ENCODE measurements around the gene MACROD2. TPM values are rescaled to one million over a fixed set of nuclear protein-coding genes. Genes with fewer than 3 reads are reported as not detected.

The MACROD2 gene
- total RNA-seq, 1 donor from 2014 or later, result not detected

GRCh38 chr20:15840636-15841301 is 1845.5 kb downstream of the MACROD2 start:
- no peak for DNase-seq (ENCODE audit: low spot score)
- H3K4me1 Mint-ChIP-seq (ENCODE audit: low read depth), result no peaks in the 10 kb centered on the region
- no peak overlapping the region for H3K4me3 Mint-ChIP-seq
- intact Hi-C loops (cut with micrococcal nuclease), result no loop called here
- H3K27ac Mint-ChIP-seq, result no peak overlapping the region
- H3K36me3 Mint-ChIP-seq (ENCODE audit: low read depth), result no peaks in the 10 kb centered on the region
- H3K27me3 Mint-ChIP-seq (ENCODE audit: insufficient read depth), result no peaks in the 10 kb centered on the region
- peaks cover 3% of the 10 kb centered on the region for H3K9me3 Mint-ChIP-seq

- intact Hi-C loops (cut with micrococcal nuclease), result no loop called here
- H3K4me1 Mint-ChIP-seq (ENCODE audit: low read depth), result no peaks in the 10 kb centered on the region
- DNase-seq (ENCODE audit: low spot score), result no peak
- no peak overlapping the region for H3K27ac Mint-ChIP-seq
- no peaks in the 10 kb centered on the region for H3K27me3 Mint-ChIP-seq (ENCODE audit: insufficient read depth)
- H3K36me3 Mint-ChIP-seq (ENCODE audit: low read depth), result no peaks in the 10 kb centered on the region
- no peak overlapping the region for H3K4me3 Mint-ChIP-seq
- peaks cover 6% of the 10 kb centered on the region for H3K9me3 Mint-ChIP-seq
These were observed 1847.6 kb downstream of the MACROD2 start for GRCh38 chr20:15842872-15843271.

GRCh38 chr20:15843777-15844176 is 1848.5 kb downstream of the MACROD2 start:
- Mint-ChIP-seq H3K27me3 (ENCODE audit: insufficient read depth) (no peaks in the 10 kb centered on the region), H3K9me3 (peaks cover 9% of the 10 kb centered on the region), H3K36me3 (ENCODE audit: low read depth) (no peaks in the 10 kb centered on the region)

GRCh38 chr20:15847196-15847784 is 1852.0 kb downstream of the MACROD2 start:
- Mint-ChIP-seq H3K27ac (no peak overlapping the region), H3K4me3 (no peak overlapping the region), H3K36me3 (ENCODE audit: low read depth) (no peaks in the 10 kb centered on the region), H3K4me1 (ENCODE audit: low read depth) (no peaks in the 10 kb centered on the region), H3K27me3 (ENCODE audit: insufficient read depth) (no peaks in the 10 kb centered on the region), H3K9me3 (peaks cover 13% of the 10 kb centered on the region)
- DNase-seq (ENCODE audit: low spot score), result no peak
- intact Hi-C loops (cut with micrococcal nuclease), result no loop called here

More at GRCh38 chr20:15843777-15844176, 1848.5 kb downstream of the MACROD2 start:
- no peak overlapping the region for H3K4me3 Mint-ChIP-seq
- H3K27ac Mint-ChIP-seq, result no peak overlapping the region
- intact Hi-C loops (cut with micrococcal nuclease), result no loop called here
- DNase-seq (ENCODE audit: low spot score), result no peak
- no peaks in the 10 kb centered on the region for H3K4me1 Mint-ChIP-seq (ENCODE audit: low read depth)

- intact Hi-C loops (cut with micrococcal nuclease), result no loop called here
- no peak for DNase-seq (ENCODE audit: low spot score)
- no peak overlapping the region for H3K27ac Mint-ChIP-seq
- no peaks in the 10 kb centered on the region for H3K36me3 Mint-ChIP-seq (ENCODE audit: low read depth)
- peaks cover 13% of the 10 kb centered on the region for H3K9me3 Mint-ChIP-seq
- no peak overlapping the region for H3K4me3 Mint-ChIP-seq
- no peaks in the 10 kb centered on the region for H3K4me1 Mint-ChIP-seq (ENCODE audit: low read depth)
- no peaks in the 10 kb centered on the region for H3K27me3 Mint-ChIP-seq (ENCODE audit: insufficient read depth)
These were observed 1852.8 kb downstream of the MACROD2 start for GRCh38 chr20:15848126-15848525.

GRCh38 chr20:15848995-15849610 is 1853.8 kb downstream of the MACROD2 start:
- no peaks in the 10 kb centered on the region for H3K36me3 Mint-ChIP-seq (ENCODE audit: low read depth)
- H3K27ac Mint-ChIP-seq, result no peak overlapping the region
- DNase-seq (ENCODE audit: low spot score), result no peak
- no peaks in the 10 kb centered on the region for H3K4me1 Mint-ChIP-seq (ENCODE audit: low read depth)
- intact Hi-C loops (cut with micrococcal nuclease), result no loop called here
- H3K27me3 Mint-ChIP-seq (ENCODE audit: insufficient read depth), result no peaks in the 10 kb centered on the region
- peaks cover 13% of the 10 kb centered on the region for H3K9me3 Mint-ChIP-seq
- H3K4me3 Mint-ChIP-seq, result no peak overlapping the region

- no peaks in the 10 kb centered on the region for H3K27me3 Mint-ChIP-seq (ENCODE audit: insufficient read depth)
- intact Hi-C loops (cut with micrococcal nuclease), result no loop called here
- peaks cover 11% of the 10 kb centered on the region for H3K9me3 Mint-ChIP-seq
- no peak overlapping the region for H3K27ac Mint-ChIP-seq
- no peaks in the 10 kb centered on the region for H3K36me3 Mint-ChIP-seq (ENCODE audit: low read depth)
- DNase-seq (ENCODE audit: low spot score), result no peak
- no peaks in the 10 kb centered on the region for H3K4me1 Mint-ChIP-seq (ENCODE audit: low read depth)
- no peak overlapping the region for H3K4me3 Mint-ChIP-seq
These were observed 1856.4 kb downstream of the MACROD2 start for GRCh38 chr20:15851576-15852215.

GRCh38 chr20:15854911-15855310 is 1859.6 kb downstream of the MACROD2 start:
- Mint-ChIP-seq H3K4me1 (ENCODE audit: low read depth) (no peaks in the 10 kb centered on the region), H3K27me3 (ENCODE audit: insufficient read depth) (no peaks in the 10 kb centered on the region), H3K27ac (no peak overlapping the region), H3K36me3 (ENCODE audit: low read depth) (no peaks in the 10 kb centered on the region), H3K9me3 (peaks cover 13% of the 10 kb centered on the region), H3K4me3 (no peak overlapping the region)
- intact Hi-C loops (cut with micrococcal nuclease), result no loop called here
- DNase-seq (ENCODE audit: low spot score), result no peak

GRCh38 chr20:15857173-15857784 is 1862.0 kb downstream of the MACROD2 start:
- H3K9me3 Mint-ChIP-seq, result peaks cover 12% of the 10 kb centered on the region
- intact Hi-C loops (cut with micrococcal nuclease), result no loop called here
- no peak overlapping the region for H3K27ac Mint-ChIP-seq
- H3K4me3 Mint-ChIP-seq, result no peak overlapping the region
- DNase-seq (ENCODE audit: low spot score), result no peak
- no peaks in the 10 kb centered on the region for H3K27me3 Mint-ChIP-seq (ENCODE audit: insufficient read depth)
- no peaks in the 10 kb centered on the region for H3K36me3 Mint-ChIP-seq (ENCODE audit: low read depth)
- no peaks in the 10 kb centered on the region for H3K4me1 Mint-ChIP-seq (ENCODE audit: low read depth)

- DNase-seq (ENCODE audit: low spot score), result no peak
- Mint-ChIP-seq H3K27ac (no peak overlapping the region), H3K9me3 (peaks cover 12% of the 10 kb centered on the region), H3K4me1 (ENCODE audit: low read depth) (no peaks in the 10 kb centered on the region), H3K4me3 (no peak overlapping the region), H3K27me3 (ENCODE audit: insufficient read depth) (no peaks in the 10 kb centered on the region), H3K36me3 (ENCODE audit: low read depth) (no peaks in the 10 kb centered on the region)
- intact Hi-C loops (cut with micrococcal nuclease), result no loop called here
These were observed 1863.7 kb downstream of the MACROD2 start for GRCh38 chr20:15859061-15859460.

GRCh38 chr20:15860850-15861249 is 1865.5 kb downstream of the MACROD2 start:
- Mint-ChIP-seq H3K4me3 (no peak overlapping the region), H3K4me1 (ENCODE audit: low read depth) (no peaks in the 10 kb centered on the region), H3K27me3 (ENCODE audit: insufficient read depth) (no peaks in the 10 kb centered on the region), H3K9me3 (peaks cover 12% of the 10 kb centered on the region), H3K27ac (no peak overlapping the region), H3K36me3 (ENCODE audit: low read depth) (no peaks in the 10 kb centered on the region)
- DNase-seq (ENCODE audit: low spot score), result no peak
- intact Hi-C loops (cut with micrococcal nuclease), result loop anchor here (10.0 kb wide), 1 partner anchor 66 kb away; no protein-coding TSS in a partner anchor

- no peak overlapping the region for H3K27ac Mint-ChIP-seq
- no peaks in the 10 kb centered on the region for H3K27me3 Mint-ChIP-seq (ENCODE audit: insufficient read depth)
- no peak overlapping the region for H3K4me3 Mint-ChIP-seq
- H3K4me1 Mint-ChIP-seq (ENCODE audit: low read depth), result no peaks in the 10 kb centered on the region
- peaks cover 8% of the 10 kb centered on the region for H3K9me3 Mint-ChIP-seq
- no peaks in the 10 kb centered on the region for H3K36me3 Mint-ChIP-seq (ENCODE audit: low read depth)
- intact Hi-C loops (cut with micrococcal nuclease), result loop anchor here (10.0 kb wide), 1 partner anchor 67 kb away; no protein-coding TSS in a partner anchor
- DNase-seq (ENCODE audit: low spot score), result no peak
These were observed 1866.9 kb downstream of the MACROD2 start for GRCh38 chr20:15862178-15862577.
